Endometrial microvascular endothelial cells (primary cell): Measurements from ENCODE around the gene PPP1R3E. TPM values are rescaled to one million over a fixed set of nuclear protein-coding genes. Genes with fewer than 3 reads are reported as not detected.
"Not testable (repeated sequence)": the region's sequence is repeated elsewhere in the genome, so short reads cannot be mapped to it uniquely, and the experiment has no call there.

ENCODE experiments used
- in situ Hi-C: cut with HindIII; loops from 2 replicates; pipeline ENCODE4 v1.10.0; 2017; ENCODE audit warnings: low sequenced_read_pairs, low pct_unique_long_range_greater_than_20kb; ENCODE audit errors: inconsistent ontology term
- total RNA-seq: library from RNA; depleted of rRNA; stranded (reverse); fragments of >200 nt; gene quantifications from one replicate; pipeline ENCODE4 v1.2.3, GENCODE V29; 2015; ENCODE audit errors: inconsistent ontology term

PPP1R3E gene, protein sequence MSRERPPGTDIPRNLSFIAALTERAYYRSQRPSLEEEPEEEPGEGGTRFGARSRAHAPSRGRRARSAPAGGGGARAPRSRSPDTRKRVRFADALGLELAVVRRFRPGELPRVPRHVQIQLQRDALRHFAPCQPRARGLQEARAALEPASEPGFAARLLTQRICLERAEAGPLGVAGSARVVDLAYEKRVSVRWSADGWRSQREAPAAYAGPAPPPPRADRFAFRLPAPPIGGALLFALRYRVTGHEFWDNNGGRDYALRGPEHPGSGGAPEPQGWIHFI
- 1.5 TPM for total RNA-seq

DNA sequence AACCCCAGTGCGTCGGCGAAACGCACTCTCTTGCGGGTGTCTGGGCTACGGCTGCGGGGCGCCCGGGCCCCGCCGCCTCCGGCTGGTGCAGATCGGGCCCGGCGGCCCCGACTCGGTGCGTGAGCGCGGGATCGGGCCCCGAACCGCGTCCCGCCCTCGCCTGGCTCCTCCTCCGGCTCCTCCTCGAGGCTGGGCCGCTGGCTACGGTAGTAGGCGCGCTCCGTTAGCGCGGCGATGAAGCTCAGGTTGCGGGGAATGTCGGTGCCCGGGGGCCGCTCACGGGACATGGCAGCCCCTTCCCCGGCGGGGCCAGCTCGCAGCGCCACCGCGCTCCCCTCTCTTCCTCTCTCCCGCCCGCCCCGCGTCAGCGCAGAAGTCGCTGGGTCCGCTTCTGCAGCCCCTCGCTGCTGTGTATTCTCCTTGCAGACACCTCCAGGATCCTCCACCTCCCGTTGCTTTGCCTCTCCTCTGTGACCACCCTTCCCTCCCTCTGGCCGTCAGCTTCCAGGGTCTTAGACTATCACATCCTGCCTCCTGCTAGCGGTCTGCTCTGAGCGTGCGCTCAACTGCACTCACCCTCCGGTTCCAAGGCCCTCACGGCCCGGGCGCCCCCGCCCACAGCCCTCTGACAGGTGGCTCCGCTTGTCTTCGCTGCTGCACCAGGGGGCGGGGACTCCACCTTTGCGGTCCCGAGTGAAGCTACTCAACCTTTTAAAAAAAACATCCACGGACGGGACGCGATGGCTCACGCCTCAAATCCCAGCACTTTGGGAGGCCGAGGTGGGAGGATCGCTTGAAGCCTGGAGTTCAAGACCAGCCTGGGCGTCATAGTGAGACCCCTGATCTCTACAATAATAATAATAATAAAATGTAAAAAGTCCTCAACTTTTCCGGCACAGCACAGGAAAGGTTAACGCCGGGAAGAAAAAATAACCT is at the start of gene PPP1R3E:
Gene PPP1R3E (minus strand): TSS at position 570 of the 936 bp plus-strand sequence. CDS start 283 bp downstream, at position 287.
- in situ Hi-C loops = no loop called here

DNA sequence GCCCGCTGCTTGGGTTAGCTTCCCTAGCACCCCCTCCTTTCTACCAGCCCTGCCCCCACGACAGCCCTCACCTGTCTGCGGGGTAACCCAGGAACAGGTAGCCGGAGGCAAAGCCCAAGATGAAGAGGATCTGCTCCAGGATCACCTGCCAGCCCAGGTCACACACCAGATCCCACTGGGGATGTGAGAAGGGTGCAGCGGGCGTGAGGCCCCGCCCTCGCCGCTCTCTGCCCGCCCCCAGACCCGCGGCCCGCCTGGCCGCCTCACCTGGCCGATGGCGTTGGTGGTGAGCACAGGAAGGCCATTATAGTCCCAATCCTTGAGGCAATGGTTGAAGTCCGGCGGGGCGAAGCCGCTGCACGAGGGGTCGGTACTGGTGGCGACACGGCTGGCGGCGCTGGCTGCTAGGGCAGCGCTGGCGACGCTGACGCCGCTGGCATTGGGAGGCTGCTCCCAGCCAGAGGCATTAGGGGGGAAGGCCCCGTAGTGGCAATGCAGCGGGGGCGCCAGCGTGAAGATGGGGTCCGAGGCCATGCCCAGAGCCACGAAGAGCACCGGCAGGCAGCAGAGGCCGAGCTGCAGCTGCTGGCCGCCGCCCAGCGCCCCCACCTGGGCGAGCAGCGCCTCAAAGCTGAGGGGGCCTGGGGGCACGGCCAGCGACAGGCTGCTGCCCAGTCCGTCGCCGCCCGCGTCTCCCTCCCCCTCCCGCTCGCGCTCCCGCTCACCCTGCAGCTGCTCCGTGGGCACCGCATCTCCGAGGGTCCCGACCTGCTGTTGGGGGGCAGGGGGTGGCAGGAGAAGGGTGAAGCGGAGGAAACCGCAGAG is 49.2 kb upstream of the PPP1R3E start:
- in situ Hi-C loops = no loop called here

DNA sequence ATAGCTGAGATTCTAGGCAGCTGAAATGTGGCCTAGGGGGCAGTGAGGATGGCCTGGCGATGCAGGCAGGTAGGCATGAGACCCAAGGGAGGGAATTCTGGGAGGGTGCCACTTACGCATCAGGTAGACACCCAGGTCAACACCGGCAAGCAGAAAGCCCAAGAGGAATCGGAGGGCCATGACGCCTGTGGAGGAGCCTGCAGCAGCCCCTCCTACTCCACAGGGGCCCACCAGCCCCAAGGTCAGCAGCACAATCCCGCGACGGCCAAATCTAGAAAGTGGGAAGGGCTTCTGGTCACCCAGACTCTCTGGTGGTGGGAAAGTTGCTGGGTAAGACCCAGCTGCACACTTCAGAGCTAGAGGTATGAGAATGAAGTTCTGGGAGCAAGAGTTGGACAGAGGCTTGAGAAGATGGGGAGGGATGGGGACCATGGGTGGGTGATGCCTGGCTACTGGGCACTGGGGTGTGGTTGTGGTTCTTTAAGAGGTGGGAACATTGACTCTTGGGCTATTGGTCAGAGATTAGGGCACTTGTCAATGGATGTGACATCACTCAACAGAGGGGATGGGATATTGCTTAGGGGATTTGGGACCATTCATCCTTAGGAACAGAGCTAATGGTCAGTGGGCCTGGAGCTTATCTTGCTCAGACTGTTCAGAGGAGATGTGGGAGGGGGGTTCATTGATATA is 46.6 kb upstream of the PPP1R3E start:
- in situ Hi-C loops = no loop called here

DNA sequence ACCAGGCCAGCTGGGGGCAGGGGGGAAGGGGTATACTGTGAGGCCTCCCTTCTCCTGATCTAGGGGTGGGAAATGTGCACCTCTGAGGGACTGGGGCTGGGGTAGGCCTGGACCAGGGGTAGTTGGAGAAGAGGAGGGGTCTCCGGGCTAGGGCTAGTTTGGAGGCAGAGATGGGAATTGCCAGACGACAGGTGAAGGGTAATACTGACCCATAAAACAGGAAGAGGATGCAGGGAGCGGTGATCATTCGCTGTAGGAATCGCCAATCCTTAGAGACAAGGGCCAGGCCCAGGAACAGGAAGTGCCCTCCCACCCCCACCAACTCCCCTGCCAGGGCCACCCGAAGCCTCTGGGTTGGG is 45.6 kb upstream of the PPP1R3E start:
- in situ Hi-C loops = no loop called here

DNA sequence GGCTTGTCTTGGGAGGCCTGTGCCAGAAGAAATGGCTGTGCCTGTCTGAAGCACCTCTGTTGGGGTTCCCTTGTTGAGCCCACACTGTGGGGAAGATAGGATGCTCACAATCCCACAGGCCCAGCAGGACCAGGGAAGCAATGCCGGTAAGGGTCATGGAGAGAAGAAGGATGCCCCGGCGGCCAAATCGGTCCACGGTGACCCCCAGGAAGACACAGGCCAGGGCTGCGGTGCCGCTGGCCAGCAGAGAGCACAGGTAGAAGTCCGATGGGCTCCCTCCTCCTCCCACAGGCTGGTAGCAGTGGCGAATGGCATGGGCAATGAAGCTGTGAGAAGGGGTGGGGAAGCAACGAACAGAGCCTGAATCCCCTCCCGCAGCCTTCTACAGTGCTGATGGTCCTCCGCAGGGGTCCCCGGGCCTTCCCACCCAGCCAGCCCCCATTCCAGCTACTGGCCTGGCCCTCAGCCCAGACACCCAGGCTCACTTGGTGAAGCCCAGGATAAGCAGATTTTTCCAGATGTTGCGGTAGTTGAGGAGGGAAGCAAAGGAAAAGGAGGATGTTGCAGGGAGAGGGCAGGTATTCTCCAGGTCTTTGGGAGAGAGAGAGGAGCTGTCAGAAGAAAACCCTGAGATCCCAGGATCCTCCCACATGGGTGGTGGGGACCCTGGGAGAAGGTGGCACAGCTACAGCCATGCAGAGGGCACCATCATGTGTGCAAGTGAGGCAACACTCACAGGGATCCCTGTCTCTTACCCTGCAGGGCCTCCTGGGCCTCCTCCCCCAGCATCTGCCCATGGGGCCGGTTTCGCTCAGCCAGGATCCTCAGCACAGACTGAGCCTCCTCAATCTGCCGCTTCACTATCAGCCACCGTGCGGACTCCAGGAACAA is 45.0 kb upstream of the PPP1R3E start:
- in situ Hi-C loops = no loop called here

DNA sequence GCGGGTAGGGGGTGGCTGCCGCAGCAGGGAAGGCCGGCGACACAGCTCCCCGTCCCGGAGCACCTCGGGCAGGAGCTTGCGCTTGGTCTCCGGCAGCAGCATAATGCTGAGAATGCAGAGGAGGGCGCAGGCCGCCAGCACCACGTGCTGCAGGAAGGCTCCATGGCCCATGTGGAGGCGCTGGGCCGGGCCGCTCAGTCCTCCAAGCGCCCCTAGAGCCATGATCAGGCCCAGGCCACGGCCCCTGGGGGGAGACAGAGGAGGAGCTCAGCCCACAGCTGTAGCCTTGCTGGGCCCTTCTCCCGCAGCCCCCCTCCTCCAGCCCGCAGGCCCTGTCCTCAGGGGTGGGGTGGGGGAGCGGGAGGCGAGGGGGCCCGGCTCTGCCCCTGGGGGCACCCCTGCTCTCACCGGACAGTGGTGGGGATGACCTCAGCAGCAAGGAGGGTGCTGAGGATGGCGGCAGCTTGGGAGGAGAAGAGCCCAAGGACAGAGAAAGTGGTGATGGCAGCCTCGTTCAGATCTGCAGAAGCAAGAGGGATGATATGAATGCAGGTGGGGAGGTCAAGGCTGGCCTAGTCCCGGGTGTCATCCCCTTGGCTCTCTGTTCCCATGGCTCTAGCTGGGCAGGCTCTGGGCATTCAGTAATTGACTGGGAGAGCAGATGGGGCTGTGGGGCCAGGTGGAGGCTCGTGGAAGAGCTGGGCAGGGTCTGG is 44.2 kb upstream of the PPP1R3E start:
- in situ Hi-C loops = no loop called here

DNA sequence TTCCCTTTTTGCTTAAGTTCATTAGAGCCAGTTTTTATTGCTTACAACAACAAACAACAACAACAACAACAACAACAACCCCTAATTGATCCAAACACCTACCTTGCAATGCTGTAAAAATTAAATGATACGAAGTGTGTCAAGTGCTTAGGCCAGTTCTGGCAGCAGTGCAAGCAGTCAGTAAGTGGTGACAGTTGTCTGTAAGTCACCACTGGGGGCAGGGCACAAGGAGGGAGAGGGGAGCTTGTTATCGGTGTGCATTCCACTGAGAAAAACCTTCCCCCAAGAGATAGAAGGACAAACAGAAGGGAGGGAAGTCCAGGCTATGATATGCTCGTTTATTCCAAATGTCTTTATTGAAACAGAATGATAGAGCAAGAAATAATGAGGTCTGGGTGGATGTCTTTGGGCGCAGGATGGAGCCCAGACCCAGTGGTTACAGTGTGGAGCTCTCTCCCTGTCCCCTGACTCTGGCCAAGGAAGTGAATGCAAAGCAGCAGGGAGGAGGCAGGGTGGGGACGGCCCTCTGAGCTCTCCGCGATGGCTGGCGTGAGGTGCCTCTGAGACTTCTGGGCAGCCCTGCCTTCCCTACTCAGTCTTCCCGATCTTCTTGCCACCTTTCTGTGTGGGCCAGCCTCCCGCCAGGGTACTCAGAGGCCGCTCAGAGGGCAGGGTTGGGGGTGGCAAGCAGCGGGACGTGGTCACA is 43.5 kb upstream of the PPP1R3E start:
- in situ Hi-C loops = no loop called here

DNA sequence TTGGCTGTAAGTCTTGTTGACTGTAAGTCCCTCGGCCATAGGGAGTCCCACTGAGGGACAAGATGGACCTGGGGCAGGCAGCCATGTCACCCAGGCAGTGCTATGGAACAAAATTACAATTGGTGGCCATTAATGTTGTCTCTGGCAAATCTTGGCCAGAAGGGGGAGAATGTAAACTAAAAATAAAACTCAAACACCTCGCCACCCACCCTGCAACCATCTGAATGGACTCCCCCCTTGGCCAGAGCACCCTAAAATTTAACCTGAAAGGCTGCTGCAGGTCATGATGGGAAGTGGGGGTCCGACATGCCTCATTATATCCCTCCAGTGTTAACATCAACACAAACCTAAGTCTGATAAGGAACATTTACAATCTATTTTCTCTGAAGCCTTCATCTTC is 41.8 kb upstream of the PPP1R3E start:
- in situ Hi-C loops = no loop called here

DNA sequence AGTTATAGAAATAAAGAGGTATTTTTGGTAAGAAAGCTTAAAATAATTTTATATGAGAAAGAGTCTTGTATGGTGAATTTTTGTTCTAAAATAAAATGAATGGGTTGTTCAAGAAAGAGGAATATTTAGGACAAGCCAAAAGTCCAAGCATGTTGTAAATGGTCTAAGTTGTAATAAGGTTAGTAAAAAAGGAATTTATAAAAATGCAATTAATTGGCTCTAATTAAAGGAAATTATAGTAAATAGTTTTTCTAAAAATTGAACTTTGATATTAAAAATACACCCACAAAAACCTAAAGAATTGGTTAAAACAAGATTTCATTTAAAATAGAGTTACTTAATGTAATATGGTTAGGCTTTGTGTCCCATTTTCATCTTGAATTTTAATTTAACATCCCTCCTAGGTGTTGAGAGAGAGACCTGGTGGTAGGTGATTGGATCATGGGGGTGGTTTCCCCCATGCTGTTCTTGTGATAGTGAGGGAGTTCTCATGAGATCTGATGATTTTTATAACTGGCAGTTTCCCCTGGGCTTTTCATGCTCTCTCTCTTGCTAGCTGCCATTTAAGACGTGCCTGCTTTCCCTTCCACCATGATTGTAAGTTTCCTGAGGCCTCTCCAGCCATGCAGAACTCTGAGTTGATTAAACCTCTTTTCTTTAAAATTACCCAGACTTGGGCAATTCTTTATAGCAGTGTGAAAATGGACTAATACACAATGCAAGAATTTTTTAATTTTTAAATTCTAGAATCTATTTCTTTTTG is 37.0 kb upstream of the PPP1R3E start:
- in situ Hi-C loops = no loop called here

DNA sequence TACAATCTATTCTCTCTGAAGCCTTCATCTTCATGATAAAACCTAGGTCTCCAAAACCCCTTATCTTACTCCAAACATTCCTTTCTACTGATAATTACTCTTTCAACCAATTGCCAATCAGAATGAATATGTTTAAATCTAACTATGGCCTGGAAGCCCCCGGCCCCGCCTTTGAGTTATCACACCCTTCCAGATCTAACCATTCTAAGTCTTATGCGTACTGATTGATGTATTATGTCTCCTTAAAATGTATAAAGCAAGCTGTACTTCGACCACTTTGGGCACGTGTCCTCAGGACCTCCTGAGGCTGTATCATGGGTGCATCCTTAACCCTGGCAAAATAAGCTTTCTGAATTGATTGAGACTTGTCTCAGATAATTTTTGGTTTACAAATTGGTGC is 33.0 kb upstream of the PPP1R3E start:
- in situ Hi-C loops = no loop called here

DNA sequence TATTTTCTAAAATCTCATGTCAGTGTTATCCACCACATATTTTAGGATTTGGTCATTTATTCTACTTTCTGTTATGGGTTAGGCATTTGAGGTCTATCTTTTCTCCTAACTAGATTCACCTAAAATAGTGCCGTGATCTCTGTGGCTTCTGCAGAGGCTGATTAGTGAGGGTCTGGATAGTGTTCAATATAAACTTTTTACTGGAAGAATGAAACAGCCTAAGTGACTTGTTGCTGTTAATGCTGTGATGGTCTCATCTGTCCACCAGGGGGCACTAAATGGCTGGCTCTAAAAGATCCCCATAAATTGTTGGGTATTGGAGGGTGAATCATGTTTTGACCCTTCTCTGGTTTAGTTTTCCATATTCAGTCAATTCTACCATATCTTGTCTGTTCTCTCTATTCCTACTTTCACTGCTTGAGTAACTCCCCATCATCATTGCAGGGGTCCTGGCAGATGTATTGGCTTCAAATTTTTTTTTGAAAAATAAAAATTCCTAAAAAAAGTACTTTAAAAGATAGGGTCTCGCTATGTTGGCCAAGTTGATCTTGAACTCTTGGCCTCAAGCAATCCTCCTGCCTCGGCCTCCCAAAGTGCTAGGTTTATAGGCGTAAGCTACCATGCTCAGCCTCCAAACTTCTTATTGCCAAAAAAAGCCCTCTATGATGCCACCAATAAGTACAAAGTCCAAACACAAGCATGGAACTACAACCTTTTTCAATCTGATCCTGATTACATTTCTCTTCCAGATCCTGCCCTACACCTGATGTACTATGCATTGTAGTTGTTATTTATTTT is 25.5 kb upstream of the PPP1R3E start:
- in situ Hi-C loops = no loop called here

DNA sequence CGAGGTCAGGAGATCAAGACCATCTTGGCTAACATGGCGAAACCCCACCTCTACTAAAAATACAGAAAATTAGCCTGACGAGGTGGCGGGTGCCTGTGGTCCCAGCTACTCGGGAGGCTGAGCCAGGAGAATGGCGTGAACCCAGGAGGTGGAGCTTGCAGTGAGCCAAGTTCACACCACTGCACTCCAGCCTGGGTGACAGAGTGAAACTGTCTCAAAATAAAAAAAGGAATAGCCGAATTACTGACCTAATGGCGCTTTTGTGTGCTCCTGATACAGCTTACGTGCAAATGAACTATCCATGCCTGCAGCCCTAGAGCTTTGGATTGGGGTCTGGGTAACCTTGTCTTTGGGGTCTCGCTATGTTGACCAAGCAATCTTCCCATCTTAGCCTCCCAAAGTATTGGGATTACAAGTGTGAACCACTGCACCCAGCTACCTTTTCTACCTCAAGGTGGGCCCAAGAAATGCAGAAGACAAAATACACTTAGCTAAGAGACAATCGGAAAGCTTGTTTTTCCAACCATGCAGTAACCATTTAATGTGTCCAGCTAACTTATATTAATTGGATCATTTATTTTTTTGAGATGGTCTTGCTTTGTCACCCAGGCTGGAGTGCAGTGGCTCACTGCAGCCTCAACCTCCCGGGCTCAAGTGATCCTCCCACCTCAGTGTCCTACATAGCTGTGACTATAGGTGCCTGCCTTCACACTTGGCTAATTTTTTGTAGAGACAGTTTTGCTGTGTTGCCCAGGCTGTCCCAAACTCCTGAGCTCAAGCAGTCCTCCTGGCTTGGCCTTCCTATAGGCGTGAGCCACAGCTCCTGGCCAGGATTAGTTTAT is 24.1 kb upstream of the PPP1R3E start:
- in situ Hi-C loops = no loop called here

DNA sequence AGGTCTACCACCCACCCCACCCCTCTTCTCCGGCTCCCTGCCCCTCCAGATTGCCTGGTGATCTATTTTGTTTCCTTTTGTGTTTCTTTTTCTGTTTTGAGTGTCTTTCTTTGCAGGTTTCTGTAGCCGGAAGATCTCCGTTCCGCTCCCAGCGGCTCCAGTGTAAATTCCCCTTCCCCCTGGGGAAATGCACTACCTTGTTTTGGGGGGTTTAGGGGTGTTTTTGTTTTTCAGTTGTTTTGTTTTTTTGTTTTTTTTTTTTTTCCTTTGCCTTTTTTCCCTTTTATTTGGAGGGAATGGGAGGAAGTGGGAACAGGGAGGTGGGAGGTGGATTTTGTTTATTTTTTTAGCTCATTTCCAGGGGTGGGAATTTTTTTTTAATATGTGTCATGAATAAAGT is 23.1 kb upstream of the PPP1R3E start:
- in situ Hi-C loops = not testable (repeated sequence)

DNA sequence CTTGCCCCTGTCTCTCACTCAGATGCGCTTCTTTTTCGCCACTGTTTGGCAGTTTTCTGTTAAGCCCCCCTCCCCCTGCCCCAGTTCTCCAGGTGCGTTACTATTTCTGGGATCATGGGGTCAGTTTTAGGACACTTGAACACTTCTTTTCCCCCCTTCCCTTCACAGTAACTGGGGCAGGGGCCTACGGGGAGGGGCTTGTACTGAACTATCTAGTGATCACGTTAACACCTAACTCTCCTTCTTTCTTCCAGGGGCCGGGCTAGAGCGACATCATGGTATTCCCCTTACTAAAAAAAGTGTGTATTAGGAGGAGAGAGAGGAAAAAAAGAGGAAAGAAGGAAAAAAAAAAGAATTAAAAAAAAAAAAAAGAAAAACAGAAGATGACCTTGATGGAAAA is 22.3 kb upstream of the PPP1R3E start:
- in situ Hi-C loops = no loop called here

DNA sequence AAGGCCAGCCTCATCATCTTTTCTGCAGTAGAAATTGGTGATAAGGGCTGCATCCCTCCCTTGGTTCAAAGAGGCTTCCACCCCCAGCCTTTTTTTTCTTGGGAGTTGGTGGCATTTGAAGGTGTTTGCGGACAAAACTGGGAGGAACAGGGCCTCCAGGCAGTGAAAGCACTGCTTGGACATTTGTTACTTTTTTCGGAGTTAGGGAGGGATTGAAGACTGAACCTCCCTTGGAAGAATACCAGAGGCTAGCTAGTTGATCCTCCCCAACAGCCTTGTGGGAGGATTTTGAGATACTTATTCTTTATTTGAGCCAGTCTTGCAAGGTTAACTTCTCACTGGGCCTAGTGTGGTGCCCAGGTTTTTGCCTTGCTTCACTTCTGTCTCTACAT is 21.8 kb upstream of the PPP1R3E start:
- in situ Hi-C loops = no loop called here
